ENCODE results near the gene EPHA10.

The EPHA10 gene

DNA sequence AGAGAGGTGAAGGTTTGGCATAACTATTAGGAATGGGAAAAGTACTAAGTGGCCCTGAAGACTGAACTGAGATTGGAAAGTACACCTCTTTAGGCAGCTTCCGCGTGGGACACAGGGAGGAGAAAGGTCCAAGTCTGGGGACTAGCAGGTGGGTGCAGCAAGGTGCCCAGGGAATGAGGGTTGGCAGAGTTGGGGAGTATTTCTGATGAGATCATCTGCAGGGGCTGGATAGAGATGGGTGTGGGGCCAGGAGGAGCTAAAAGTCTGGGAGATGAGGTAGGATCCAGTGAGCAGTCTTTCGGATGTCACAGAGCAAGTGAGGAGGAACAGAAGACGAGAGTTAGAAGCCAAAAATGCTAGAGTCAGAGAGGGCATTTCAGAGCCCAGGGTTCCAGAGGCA is 36.5 kb downstream of the EPHA10 start:
- H3K4me2 ChIP-seq (ENCODE audit: low read depth, low read length, poor library complexity, severe bottlenecking) = no peak overlapping the region
- no peak overlapping the region for H3K4me3 ChIP-seq (ENCODE audit: low read length, poor library complexity, severe bottlenecking)
- no peaks in the 10 kb centered on the region for H3K9me3 ChIP-seq (ENCODE audit: insufficient read depth, low read depth, low read length)
- H3K27me3 ChIP-seq (ENCODE audit: insufficient read depth, low read length, poor library complexity, severe bottlenecking) = no peaks in the 10 kb centered on the region
- H2AFZ ChIP-seq (ENCODE audit: low read length) = no peak overlapping the region
- no peak overlapping the region for H3K9ac ChIP-seq (ENCODE audit: low read depth, low read length, poor library complexity, severe bottlenecking)
- H4K20me1 ChIP-seq (ENCODE audit: insufficient read depth, low read length, poor library complexity, severe bottlenecking) = no peaks in the 10 kb centered on the region
- no peaks in the 10 kb centered on the region for H3K79me2 ChIP-seq (ENCODE audit: insufficient read depth, low read length)
- no peaks in the 10 kb centered on the region for H3K36me3 ChIP-seq (ENCODE audit: insufficient read depth, low read length)
- no peaks in the 10 kb centered on the region for H3F3A ChIP-seq (ENCODE audit: low read depth)
- no peak for TF ChIP-seq EZH2phosphoT487 (IDR thresholded peaks at IDR 0.05; ENCODE audit: borderline replicate concordance)
- TF ChIP-seq, protein P1, sequence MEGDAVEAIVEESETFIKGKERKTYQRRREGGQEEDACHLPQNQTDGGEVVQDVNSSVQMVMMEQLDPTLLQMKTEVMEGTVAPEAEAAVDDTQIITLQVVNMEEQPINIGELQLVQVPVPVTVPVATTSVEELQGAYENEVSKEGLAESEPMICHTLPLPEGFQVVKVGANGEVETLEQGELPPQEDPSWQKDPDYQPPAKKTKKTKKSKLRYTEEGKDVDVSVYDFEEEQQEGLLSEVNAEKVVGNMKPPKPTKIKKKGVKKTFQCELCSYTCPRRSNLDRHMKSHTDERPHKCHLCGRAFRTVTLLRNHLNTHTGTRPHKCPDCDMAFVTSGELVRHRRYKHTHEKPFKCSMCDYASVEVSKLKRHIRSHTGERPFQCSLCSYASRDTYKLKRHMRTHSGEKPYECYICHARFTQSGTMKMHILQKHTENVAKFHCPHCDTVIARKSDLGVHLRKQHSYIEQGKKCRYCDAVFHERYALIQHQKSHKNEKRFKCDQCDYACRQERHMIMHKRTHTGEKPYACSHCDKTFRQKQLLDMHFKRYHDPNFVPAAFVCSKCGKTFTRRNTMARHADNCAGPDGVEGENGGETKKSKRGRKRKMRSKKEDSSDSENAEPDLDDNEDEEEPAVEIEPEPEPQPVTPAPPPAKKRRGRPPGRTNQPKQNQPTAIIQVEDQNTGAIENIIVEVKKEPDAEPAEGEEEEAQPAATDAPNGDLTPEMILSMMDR (conservative IDR thresholded peaks at IDR 0.05; ENCODE audit: low read length) = no peak
- no peaks in the 10 kb centered on the region for H3K4me1 ChIP-seq (ENCODE audit: insufficient read depth, low read length, poor library complexity, severe bottlenecking)
- H3K9me2 ChIP-seq (replicated peaks; ENCODE audit: low read depth, low read length) = no peaks in the 10 kb centered on the region

DNA sequence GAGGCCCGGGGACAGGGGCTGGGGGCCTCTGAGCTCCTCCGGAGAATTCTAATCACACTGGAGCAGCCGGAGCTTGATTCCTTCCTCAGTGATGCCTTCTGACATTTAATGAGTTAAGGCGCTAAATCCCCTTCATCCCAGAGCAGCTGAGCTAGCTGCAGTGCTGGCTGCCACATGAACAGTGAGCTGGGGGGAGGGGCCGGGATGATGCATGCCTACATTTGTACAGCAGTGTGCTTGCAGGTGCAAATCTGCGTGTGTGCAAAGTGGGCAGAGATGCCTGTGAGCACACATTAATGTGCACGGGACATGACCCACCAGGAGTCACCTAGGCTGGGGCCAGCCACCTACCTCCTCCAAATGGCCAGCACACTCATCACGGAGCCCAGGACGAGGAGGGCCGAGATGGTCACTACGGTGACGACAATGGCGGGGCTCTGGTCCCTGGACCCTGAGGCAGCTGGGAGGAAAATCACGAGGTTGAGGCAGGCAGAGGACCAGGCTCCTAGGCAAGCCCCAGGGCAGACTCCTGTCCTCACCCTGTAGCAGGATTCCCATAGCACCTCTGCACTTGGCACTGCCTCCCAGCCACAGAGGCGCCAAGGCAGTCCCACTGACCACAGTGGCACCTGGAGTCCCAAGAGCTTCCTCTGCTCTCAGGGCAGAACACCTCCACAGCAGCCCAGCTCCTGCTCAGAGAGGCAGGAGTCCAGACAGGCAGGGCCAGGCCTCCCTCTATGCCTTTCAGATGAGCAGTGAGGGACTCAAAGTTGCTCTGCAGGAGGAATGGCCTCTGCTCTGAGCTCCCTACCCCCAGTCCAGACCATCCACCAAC is 38.0 kb downstream of the EPHA10 start:
- Histone ChIP-seq H3K4me2 (ENCODE audit: low read depth, low read length, poor library complexity, severe bottlenecking) (no peak overlapping the region), H3F3A (ENCODE audit: low read depth) (no peaks in the 10 kb centered on the region), H3K27me3 (ENCODE audit: insufficient read depth, low read length, poor library complexity, severe bottlenecking) (no peaks in the 10 kb centered on the region), H3K9ac (ENCODE audit: low read depth, low read length, poor library complexity, severe bottlenecking) (no peak overlapping the region), H3K9me2 (replicated peaks; ENCODE audit: low read depth, low read length) (no peaks in the 10 kb centered on the region), H2AFZ (ENCODE audit: low read length) (no peak overlapping the region), H3K36me3 (ENCODE audit: insufficient read depth, low read length) (no peaks in the 10 kb centered on the region), H3K4me3 (ENCODE audit: low read length, poor library complexity, severe bottlenecking) (no peak overlapping the region), H3K9me3 (ENCODE audit: insufficient read depth, low read depth, low read length) (no peaks in the 10 kb centered on the region), H3K79me2 (ENCODE audit: insufficient read depth, low read length) (no peaks in the 10 kb centered on the region), H4K20me1 (ENCODE audit: insufficient read depth, low read length, poor library complexity, severe bottlenecking) (no peaks in the 10 kb centered on the region), H3K4me1 (ENCODE audit: insufficient read depth, low read length, poor library complexity, severe bottlenecking) (no peaks in the 10 kb centered on the region)
- TF ChIP-seq, protein P1 (conservative IDR thresholded peaks at IDR 0.05; ENCODE audit: low read length) = no peak
- no peak for TF ChIP-seq EZH2phosphoT487 (IDR thresholded peaks at IDR 0.05; ENCODE audit: borderline replicate concordance)

DNA sequence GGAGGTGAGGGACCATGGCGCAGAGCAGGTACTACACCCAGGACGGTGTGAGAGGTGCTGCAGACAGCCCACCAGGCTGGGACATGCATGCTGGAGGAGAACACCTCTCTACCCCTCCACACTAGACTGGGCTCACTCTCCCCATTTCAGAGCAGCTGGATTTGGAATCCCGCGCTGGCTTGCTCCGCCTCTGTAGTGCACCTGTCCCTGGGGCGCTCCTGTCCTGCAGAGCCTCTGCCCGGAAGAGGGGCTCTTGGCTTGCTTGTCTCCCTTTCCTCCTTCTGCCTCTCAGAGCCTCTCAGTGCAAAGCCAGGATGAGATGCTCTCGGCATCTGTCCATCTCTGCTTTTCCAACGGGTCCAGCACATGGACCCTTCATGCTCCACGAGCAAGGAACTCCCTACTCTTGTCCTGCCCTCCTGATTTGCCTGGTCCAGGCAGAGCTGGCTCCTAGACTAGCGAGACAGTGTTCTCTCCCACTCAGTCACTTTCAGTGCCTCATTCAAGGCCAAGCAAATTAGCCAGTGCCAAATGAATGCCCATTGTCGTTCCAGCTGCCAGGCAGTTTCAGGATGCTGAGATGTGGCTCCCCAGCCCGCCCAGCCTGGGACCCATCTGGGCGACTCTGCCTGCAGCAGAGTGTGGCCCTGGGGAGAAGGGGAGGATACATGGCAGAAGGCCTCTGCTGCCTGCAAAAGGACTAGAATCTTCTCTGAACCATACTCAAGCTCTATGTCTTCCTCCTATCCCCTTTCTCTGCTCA is 38.9 kb downstream of the EPHA10 start:
- no peaks in the 10 kb centered on the region for H3K4me1 ChIP-seq (ENCODE audit: insufficient read depth, low read length, poor library complexity, severe bottlenecking)
- TF ChIP-seq, protein P1 (conservative IDR thresholded peaks at IDR 0.05; ENCODE audit: low read length) = no peak
- no peak for TF ChIP-seq EZH2phosphoT487 (IDR thresholded peaks at IDR 0.05; ENCODE audit: borderline replicate concordance)

More for the DNA sequence above, 38.9 kb downstream of the EPHA10 start:
- Histone ChIP-seq H3K4me3 (ENCODE audit: low read length, poor library complexity, severe bottlenecking) (no peak overlapping the region), H3K36me3 (ENCODE audit: insufficient read depth, low read length) (no peaks in the 10 kb centered on the region), H3K9me3 (ENCODE audit: insufficient read depth, low read depth, low read length) (no peaks in the 10 kb centered on the region), H2AFZ (ENCODE audit: low read length) (no peak overlapping the region), H3K9ac (ENCODE audit: low read depth, low read length, poor library complexity, severe bottlenecking) (no peak overlapping the region), H3K79me2 (ENCODE audit: insufficient read depth, low read length) (no peaks in the 10 kb centered on the region), H3F3A (ENCODE audit: low read depth) (no peaks in the 10 kb centered on the region), H3K4me2 (ENCODE audit: low read depth, low read length, poor library complexity, severe bottlenecking) (no peak overlapping the region), H3K27me3 (ENCODE audit: insufficient read depth, low read length, poor library complexity, severe bottlenecking) (no peaks in the 10 kb centered on the region), H3K9me2 (replicated peaks; ENCODE audit: low read depth, low read length) (no peaks in the 10 kb centered on the region), H4K20me1 (ENCODE audit: insufficient read depth, low read length, poor library complexity, severe bottlenecking) (no peaks in the 10 kb centered on the region)
